Kidney (tissue), 14 donors: Measurements from ENCODE around the gene SRRM1. TPM values are rescaled to one million over a fixed set of nuclear protein-coding genes. Genes with fewer than 3 reads are reported as not detected.
A peak's percentile ranks its signal among the peaks of the same experiment; 100 is the strongest.
"Not testable (repeated sequence)": the region's sequence is repeated elsewhere in the genome, so short reads cannot be mapped to it uniquely, and the experiment has no call there.

ENCODE experiments used
- DNase-seq, 5 donors: peaks; one replicate each; pipeline ENCODE4 v3.0.0-alpha.2; 2013 to 2020
- FAIRE-seq: peaks from 2 replicates; lab custom pipeline; 2012; peaks lifted over from hg19 to GRCh38; lab: Jason Lieb, UNC
- H3K27ac ChIP-seq, 2 donors: one replicate each; pipeline ENCODE4 v1.7.0; 2013; ENCODE audit warnings: low read depth in 2 of 2, low read length in 2 of 2, inconsistent platforms in 1 of 2
- H3K27me3 ChIP-seq: one replicate; pipeline ENCODE4 v1.7.1; 2013; ENCODE audit warnings: low read length, inconsistent platforms; ENCODE audit not compliant: control insufficient read depth, insufficient read depth
- H3K36me3 ChIP-seq, 3 donors: one replicate each; pipeline versions ENCODE4 v1.7.0 to v1.7.1; 2013; ENCODE audit warnings: low read length in 3 of 3, control low read depth in 1 of 3, inconsistent platforms in 1 of 3; ENCODE audit not compliant: insufficient read depth in 3 of 3, control insufficient read depth in 2 of 3
- H3K4me1 ChIP-seq, 3 donors: one replicate each; pipeline versions ENCODE4 v1.7.0 to v1.7.1; 2013; ENCODE audit warnings: low read length in 3 of 3, inconsistent platforms in 1 of 3, low read depth in 1 of 3; ENCODE audit not compliant: control insufficient read depth in 2 of 3, insufficient read depth in 2 of 3
- H3K4me3 ChIP-seq, 3 donors: one replicate each; pipeline versions ENCODE4 v1.7.0 to v1.8.1; 2013; ENCODE audit warnings: low read length in 3 of 3, control low read depth in 1 of 3, inconsistent platforms in 1 of 3
- H3K9ac ChIP-seq, 3 donors: one replicate each; pipeline versions ENCODE4 v1.7.0 to v1.7.1; 2013; ENCODE audit warnings: low read length in 3 of 3, control low read depth in 1 of 3, inconsistent platforms in 1 of 3
- H3K9me3 ChIP-seq, 3 donors: one replicate each; pipeline versions ENCODE4 v1.7.0 to v1.7.1; 2013; ENCODE audit warnings: low read length in 3 of 3, control low read depth in 1 of 3, inconsistent platforms in 1 of 3; ENCODE audit not compliant: control insufficient read depth in 2 of 3, insufficient read depth in 1 of 3
- CTCF ChIP-seq: IDR thresholded peaks from 3 replicates; pipeline ENCODE4 v1.5.1; 2012; ENCODE audit warnings: mild to moderate bottlenecking, moderate library complexity, borderline replicate concordance; ENCODE audit not compliant: insufficient read depth; ENCODE audit errors: extremely low read depth
- intact Hi-C: fragments of 100-400 bp; cut with DNase I; formaldehyde crosslinking; loops from one replicate; pipeline ENCODE4 v1.11.1; 2022
- polyA plus RNA-seq: library from polyadenylated mRNA; stranded (reverse); fragments of 350-450 nt; fragmentation: Illumina TruSeq; extraction: RNeasy Lipid Tissue Mini Kit (QIAGEN cat#74804); gene quantifications from one replicate; pipeline ENCODE4 v1.2.3, GENCODE V29; 2014; ENCODE audit warnings: low read depth, low replicate concordance; ENCODE audit not compliant: insufficient read depth
- total RNA-seq: library from RNA; stranded (reverse); fragmentation: NEBNext Ultra II Directional; extraction: Animal tissue kit (Norgen Biotek cat#: 25700); gene quantifications from one replicate; pipeline ENCODE4 v1.2.1, GENCODE V29; 2021
- donor health status: control.
- donor health status: control.
- donor health status: control.
- donor health status: control.
- donor health status: control.
- donor health status: DM: yes; HTN: yes; CAD: no.
- donor health status: Normal renal cell carcinoma (clear cell type).

Gene SRRM1
- total and polyA plus RNA-seq, 2 donors from 2014 or later, result 21.1 to 123 TPM

- Histone ChIP-seq H3K4me3 (no peak overlapping the region), H3K9me3 (no peaks in the 10 kb centered on the region), H3K36me3 (no peaks in the 10 kb centered on the region), H3K4me1 (peaks cover 0 to 14% (median 7%) of the 10 kb centered on the region in 3 donors), H3K27me3 (no peaks in the 10 kb centered on the region), H3K9ac (no peak overlapping the region), H3K27ac (peak overlapping the region in 1 of 2 donors; percentile 51)
- intact Hi-C loops, result no loop called here
- FAIRE-seq, result no peak
- DNase-seq, result peak in 2 of 5 donors; percentile 63 to 93
- no peak for TF ChIP-seq CTCF
These were observed 77.0 kb downstream of the SRRM1 start for GRCh38 chr1:24720152-24720551.

DNA sequence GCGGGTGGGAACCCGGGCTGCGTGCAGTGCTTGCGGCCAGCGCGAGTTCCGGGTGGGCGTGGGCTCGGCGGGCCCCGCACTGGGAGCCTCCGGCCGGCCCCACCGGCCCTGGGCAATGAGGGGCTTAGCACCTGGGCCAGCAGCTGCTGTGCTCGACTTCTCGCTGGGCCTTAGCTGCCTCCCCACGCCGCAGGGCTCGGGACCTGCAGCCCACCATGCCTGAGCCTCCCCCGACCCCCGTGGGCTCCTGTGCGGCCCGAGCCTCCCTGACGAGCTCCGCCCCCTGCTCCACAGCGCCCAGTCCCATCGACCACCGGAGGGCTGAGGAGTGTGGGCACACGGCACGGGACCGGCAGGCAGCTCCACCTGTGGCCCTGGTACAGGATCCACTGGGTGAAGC, 78.4 kb downstream of the SRRM1 start:
- Histone ChIP-seq H3K9ac (no peak overlapping the region), H3K36me3 (no peaks in the 10 kb centered on the region), H3K4me3 (no peak overlapping the region), H3K27me3 (no peaks in the 10 kb centered on the region), H3K27ac (no peak overlapping the region), H3K4me1 (peaks cover 0 to 14% (median 7%) of the 10 kb centered on the region in 3 donors), H3K9me3 (no peaks in the 10 kb centered on the region)
- no peak for TF ChIP-seq CTCF
- FAIRE-seq (no peak), DNase-seq (no peak)
- intact Hi-C loops, result no loop called here

DNA sequence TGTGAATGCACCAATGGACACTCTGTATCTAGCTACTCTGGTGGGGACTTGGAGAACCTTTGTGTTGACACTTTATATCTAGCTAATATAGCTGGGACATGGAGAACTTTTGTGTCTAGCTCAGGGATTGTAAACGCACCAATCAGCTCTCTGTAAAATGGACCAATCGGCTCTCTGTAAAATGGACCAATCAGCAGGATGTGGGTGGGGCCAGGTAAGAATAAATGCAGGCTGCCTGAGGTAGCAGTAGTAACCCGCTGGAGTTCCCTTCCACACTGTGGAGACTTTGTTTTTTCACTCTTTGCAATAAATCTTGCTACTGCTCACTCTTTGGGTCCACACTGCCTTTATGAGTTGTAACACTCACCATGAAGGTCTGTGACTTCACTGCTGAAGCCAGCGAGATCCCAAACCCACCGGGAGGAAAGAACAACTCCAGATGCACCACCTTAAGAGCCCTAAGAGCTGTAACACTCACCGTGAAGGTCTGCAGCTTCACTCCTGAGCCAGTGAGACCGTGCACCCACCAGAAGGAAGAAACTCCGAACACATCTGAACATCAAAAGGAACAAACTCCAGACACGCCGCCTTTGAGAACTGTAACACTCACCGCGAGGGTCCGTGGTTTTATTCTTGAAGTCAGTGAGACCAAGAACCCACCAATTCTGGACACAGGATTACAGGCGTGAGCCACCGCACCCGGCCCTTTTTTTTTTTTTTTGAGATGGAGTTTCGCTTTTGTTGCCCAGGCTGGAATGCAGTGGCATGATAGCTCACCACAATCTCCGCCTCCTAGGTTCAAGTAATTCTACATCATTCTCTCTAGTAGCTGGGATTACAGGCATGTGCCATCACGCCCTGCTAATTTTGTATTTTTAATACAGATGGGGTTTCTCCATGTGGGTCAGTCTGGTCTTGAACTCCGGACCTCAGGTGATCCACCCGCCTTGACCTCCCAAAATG, 79.3 kb downstream of the SRRM1 start:
- intact Hi-C loops, H3K27ac ChIP-seq, FAIRE-seq, H3K9me3 ChIP-seq, H3K27me3 ChIP-seq, H3K9ac ChIP-seq, H3K4me3 ChIP-seq, DNase-seq, H3K36me3 ChIP-seq: not testable (repeated sequence)
- H3K4me1 ChIP-seq, result peaks cover 0 to 10% (median 7%) of the 10 kb centered on the region in 3 donors

Other genes starting within 250 kb of the SRRM1 start
- gene STPG1, start 229.5 kb upstream of the SRRM1 start, total RNA-seq, result 12.2 TPM
- gene STPG1, start 229.5 kb upstream of the SRRM1 start, polyA plus RNA-seq, result 10.6 TPM
- 46.4 TPM for gene NIPAL3, start 227.5 kb upstream of the SRRM1 start, total RNA-seq
- 13.5 TPM for gene NIPAL3, start 227.5 kb upstream of the SRRM1 start, polyA plus RNA-seq
- gene RCAN3, start 140.5 kb upstream of the SRRM1 start, total RNA-seq, result 27.1 TPM
- 3.5 TPM for gene RCAN3, start 140.5 kb upstream of the SRRM1 start, polyA plus RNA-seq
- gene NCMAP, start 87.2 kb upstream of the SRRM1 start, total RNA-seq, result 11.0 TPM
- gene NCMAP, start 87.2 kb upstream of the SRRM1 start, polyA plus RNA-seq, result 0.65 TPM
- gene CLIC4, start 102.1 kb downstream of the SRRM1 start, total RNA-seq, result 315 TPM
- gene CLIC4, start 102.1 kb downstream of the SRRM1 start, polyA plus RNA-seq, result 72.7 TPM